CD4-positive, alpha-beta T cell treated with Interleukin-6 at 100 ng/mL for 8 hours (primary cell): ENCODE measurements around the gene CUEDC1.
"Not testable (repeated sequence)": the region's sequence is repeated elsewhere in the genome, so short reads cannot be mapped to it uniquely, and the experiment has no call there.

ENCODE experiments used
- DNase-seq: peaks from one replicate; pipeline ENCODE4 v3.0.0-alpha.2; 2020; ENCODE audit warnings: mixed read lengths, low spot score

The CUEDC1 gene

DNA sequence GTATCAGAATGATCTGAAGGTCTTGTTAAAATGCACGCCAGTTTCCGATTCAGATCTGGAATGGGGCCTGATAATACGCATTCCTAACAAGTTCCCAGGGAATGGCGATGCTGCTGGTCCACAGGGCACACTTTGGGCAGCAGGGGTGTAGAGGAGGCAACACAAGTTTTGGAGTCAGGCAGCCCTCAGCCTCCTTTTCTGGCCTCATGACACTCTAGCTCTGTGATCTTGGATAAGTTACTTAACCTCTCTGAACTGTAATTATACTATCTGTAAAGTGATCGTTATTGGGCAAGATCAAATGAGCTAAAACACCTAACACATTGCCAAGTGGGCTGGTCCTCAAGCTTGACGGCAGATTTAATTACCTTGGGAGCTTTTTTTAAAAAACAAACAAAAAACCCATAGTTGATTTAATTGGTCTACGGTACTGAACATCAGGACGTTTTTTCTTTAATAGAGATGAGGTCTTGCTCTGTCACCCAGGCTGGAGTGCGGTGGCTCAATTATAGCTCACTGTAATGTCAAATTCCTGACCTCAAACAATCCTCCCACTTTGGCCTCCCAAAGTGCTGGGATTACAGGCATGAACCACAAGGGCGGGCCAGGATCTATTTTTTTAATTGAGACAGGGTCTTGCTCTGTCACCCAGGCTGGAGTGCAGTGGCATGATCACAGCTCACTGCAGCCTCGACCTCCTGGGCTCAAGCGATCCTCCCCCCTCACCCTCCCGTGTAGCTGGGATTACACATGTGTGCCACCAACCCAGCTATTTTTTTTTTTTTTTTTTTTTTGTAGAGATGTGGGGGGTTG lies 95.4 kb downstream of the CUEDC1 start:
- DNase-seq: no peak

DNA sequence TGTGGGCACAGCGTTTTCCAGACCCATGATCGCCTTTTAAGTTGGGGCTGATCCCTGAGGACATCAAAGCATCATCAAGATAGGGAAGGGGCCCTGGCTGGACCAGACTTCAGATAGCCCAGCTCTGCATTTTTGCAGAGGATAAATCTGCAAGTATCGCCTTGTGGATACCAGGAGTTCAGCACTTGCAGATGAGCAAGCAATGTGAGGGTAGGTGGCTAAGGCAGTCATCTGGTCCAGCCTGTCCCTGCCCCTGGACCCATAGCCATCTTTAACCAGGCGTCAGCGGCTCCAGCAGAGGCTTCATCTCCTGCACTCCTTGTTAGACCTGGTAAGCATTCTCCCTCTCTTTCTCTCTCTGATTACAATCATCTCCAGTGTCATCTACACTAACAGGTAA lies 96.4 kb downstream of the CUEDC1 start:
- no peak for DNase-seq

DNA sequence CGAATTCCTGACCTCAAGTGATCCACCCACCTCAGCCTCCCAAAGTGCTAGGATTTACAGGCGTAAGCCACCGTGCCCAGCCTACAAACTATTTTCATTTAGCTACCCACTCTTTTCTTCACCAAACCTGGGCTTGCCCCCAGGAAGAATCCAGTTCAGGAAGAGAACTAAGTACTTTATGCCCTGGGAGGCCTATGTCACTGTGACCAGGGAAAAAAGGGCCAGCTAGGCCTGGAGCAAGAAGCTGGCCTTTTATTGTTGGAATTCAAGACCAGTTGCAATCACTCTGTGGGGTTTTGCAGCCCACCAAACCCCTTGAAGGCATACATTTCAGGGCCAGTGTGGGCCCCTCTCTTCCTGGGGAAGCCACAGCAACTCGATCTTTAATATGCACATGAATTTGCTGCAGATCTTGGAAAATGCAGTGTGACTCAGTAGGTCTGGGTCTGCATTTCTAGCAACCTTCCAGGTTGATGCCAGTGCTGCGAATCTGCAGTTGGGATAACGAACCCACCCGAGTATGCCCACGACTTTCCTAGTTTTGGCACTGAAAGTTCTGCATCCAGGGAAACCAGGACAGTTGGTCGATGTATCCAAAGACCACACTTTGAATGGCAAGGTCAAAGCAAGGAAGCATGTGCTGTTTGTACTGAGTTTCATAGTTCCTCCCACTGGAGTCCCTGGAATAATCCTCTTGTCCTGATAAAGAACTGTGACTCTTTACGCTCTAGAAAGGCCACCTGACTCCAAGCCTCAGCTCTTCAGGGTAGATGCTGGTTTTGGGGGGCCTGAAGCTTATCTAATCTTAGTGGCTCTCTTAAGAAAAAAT lies 98.2 kb downstream of the CUEDC1 start:
- DNase-seq: no peak

DNA sequence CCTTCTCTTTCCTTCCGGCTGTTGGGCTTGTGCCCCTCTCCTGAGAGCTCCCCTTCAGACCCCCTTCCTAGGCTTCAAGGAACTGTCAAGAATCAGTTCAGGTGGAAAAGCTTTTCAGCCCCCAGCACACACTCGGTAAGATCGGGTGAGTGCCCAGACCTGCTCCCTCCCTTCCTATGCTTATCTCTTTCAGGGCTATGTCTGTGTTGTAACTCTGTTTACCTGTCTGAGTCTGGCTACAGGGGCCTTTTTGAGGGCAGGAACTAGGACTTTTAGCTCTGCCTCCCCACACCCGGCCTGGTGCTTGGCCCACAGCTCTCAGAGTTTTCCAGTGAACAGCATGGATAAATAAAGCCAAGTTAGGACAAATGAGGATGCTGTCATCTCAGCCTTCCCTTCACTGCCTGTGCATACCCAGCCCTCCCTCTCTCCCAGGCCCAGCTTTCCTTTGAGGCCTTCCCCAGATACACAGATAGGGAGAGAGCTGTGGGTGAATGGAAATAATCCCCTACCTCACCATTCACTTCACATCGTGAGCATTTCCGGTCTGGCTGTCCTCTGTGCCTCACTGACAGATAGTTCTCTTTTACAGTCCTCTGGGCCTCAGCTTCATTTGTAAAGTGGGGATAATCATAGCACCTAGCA lies 99.7 kb downstream of the CUEDC1 start:
- no peak for DNase-seq

DNA sequence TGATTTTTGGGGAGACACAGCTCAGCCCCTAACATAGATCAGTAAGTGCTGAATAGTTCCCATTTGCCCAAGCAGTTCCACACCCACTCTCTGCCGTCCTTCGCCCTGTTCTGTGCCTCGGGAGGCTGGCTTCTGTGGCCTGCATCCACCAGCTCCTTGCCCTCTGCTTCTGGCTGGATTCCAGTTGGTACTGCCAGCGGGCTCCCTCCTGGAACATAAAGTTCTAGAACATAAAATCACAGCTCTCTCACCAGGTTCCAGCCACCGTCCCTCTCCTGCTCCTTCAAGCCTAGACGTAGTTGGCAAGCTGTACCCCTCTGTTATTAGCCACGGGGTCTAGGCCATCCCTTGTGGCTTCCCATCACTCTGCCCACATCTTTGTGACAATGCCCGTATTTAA lies 101.5 kb downstream of the CUEDC1 start:
- no peak for DNase-seq

DNA sequence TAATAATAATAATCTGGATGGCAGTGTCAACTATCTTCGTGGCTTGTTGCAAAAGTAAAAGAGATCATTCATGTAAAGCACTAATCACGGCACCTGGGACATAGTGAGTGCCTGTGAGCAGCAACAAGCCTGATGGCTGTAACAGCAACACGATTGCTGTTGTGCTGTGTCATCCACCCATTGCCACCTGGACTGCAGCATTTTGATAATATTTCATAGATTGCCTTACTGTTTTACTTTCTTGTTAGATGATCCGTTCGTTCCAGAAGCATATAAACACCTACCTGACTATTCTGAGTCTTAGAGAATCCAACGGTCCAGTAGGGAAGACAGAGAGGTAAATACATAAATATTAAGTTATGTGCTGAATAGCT lies 102.3 kb downstream of the CUEDC1 start:
- DNase-seq: no peak

DNA sequence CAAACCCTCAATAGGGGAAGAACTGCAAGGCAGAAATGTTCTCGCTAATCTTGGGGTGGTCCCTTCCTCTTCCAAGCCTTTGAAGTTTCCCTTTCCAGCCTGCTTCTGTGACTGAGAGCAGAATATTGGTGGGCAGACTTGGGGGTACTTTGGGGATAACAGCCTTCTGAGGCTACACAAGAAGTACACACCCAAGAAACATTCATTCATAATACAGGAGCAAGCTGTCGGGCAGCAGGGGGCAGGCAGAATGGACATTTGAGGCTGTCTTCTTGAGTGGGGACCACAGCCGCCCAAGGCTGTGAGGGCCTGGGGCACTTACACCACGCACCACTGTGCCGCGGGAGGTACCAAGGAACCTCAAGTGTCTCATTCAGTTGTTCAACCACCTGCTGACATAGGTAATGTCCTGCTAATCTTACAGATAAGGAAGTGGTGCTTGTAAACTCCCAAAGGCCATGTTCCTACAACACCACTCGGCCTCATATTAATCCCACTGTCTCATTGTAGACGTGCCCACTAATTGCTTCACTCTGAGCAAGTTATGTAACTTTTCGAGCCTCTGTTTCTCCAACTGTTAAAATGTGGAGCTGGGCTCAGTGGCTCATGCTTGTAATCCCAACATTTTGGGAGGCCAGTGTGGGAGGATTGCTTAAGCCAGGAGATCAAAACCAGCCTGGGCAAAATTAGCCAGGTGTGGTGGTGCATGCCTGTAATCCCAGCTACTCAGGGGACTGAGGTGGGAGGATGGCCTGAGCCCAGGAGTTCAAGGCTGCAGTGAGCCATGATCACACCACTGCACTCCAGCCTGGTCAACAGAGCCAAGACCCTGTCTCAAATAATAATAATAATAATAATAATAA lies 102.9 kb downstream of the CUEDC1 start:
- DNase-seq: no peak

DNA sequence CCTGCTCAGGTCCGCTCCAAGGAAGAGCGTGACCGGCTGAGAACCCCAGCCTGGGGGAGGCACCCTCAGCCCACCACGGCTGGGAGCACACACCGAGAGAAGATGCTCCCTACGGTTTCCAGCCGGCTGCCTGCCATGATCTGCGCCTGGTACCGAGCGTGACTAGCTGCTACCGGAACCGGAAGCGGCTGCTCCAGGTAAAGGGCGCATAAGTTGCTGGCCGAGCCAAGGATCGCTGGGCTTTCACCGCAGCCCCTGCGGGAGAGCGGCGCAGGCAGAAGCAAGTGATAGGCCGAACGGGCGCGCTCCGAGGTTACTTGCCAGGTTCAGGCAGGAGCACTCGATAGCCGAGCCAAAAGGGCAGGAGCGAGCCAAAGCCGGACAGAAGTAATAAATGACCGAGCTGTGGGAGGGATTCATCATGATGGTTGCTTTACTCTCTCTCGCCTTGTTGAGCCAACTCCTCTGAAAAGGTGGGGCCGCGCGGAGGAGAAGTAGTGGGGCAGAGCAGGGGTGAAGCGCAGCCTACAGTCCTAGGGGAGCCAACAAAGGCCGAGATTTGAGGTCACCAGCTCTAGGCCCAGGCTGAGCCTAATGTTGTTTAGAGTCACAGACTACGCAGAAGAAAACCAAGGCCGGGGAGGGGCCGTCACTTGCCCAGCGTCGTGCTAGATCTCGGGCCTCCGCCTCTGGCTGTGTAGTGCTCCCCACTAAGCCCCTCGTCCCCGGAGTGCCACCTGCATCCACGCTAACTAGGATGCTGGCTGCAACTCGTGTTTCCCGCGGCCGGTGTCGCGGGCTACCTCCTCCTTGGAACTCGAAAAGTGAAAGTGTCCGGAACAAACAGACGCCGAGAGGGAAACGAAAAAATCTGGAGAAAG lies 105.1 kb downstream of the CUEDC1 start, which contains the start of gene MRPS23:
Gene MRPS23 (minus strand): TSS at position 171 of the 881 bp plus-strand sequence. CDS start 34 bp downstream, at position 137.
- peak; percentile 96 for DNase-seq

DNA sequence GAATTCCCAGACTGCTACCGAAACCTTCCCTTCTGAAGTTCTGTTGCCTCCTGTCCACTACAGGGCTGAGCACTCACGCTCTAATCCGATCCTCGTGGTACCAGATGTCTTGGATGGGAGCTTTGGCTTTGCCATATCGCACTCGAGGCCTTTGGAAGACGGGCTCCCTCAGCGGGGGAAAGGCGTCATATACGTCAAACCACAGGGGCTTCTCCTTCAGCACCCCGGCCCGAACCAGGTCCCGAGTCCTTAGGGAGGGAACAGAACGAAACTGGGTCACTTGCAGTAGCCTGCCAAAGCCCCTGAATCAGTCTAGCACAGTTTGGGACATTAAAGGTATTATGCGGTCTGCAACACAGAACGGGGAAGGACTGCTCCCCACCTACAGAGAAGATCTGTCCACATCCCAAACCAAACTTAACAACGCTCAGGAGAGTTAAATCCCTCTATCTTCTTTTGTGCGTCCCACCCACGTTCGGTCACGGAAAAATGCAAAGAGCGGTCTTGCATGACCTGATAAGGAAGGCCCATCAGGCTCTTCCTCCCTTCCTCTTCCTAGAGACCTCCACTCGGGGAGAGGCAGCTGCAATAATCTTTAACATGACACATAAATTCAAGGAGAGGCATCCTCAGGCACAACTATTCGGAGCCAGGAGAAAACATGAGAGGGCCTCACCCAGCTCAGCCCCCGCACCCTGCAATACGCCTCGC lies 105.9 kb downstream of the CUEDC1 start:
- no peak for DNase-seq

DNA sequence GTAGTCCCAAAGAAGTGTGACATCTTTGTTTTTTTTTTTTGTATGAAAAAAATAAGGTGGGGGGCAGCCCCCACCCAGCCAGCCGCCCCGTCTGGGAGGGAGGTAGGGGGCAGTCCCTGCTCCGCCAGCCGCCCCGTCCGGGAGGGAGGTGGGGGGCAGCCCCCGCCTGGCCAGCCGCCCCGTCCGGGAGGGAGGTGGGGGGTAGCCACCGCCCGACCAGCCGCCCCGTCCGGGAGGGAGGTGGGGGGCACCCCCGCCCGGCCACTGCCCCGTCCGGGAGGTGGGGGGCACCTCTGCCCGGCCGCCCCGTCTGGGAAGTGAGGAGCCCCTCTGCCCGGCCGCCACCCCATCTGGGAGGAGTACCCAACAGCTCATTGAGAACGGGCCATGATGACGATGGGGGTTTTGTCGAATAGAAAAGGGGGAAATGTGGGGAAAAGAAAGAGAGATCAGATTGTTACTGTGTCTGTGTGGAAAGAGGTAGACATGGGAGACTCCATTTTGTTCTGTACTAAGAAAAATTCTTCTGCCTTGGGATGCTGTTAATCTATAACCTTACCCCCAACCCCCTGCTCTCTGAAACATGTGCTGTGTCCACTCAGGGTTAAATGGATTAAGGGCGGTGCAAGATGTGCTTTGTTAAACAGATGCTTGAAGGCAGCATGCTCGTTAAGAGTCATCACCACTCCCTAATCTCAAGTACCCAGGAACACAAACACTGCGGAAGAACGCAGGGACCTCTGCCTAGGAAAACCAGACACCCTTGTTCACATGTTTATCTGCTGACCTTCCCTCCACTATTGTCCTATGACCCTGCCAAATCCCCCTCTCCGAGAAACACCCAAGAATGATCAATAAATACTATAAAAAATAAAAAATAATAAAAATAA lies 108.9 kb downstream of the CUEDC1 start:
- not testable (repeated sequence) for DNase-seq

DNA sequence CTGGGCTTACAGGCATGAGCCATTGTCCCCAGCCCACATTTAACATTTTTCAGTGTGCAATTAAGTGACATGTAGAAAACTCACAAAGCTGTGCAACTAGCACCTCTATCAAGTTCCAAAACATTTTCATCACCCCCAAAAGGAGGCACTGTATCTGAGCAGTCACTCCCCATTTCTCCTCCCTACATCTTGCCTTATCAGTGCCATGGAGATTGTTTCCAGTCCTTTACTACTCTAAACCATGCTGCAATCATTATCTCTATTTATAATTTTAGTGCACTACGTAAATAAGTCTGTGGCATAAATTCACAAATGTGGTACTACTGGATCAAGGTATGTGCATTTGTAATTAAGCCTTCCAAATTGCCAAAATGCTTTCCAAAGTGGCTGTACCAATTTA lies 112.9 kb downstream of the CUEDC1 start:
- no peak for DNase-seq

DNA sequence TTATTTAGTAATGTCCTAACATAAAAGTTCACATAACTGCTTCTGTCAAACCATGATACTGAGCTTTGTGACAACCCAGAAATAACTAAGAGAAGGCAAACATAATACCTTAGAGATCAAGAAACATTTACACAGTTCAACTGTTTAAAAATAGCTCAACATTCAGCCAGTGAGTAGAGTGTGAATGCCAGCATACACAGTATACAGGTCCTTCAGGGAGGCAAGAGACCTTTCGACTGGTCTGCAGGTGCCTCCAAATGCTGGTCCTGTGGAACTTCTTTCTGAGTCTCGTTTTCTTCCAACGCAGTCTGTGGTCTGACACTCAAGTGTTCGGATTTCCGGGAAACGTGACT lies 115.7 kb downstream of the CUEDC1 start:
- DNase-seq: no peak

DNA sequence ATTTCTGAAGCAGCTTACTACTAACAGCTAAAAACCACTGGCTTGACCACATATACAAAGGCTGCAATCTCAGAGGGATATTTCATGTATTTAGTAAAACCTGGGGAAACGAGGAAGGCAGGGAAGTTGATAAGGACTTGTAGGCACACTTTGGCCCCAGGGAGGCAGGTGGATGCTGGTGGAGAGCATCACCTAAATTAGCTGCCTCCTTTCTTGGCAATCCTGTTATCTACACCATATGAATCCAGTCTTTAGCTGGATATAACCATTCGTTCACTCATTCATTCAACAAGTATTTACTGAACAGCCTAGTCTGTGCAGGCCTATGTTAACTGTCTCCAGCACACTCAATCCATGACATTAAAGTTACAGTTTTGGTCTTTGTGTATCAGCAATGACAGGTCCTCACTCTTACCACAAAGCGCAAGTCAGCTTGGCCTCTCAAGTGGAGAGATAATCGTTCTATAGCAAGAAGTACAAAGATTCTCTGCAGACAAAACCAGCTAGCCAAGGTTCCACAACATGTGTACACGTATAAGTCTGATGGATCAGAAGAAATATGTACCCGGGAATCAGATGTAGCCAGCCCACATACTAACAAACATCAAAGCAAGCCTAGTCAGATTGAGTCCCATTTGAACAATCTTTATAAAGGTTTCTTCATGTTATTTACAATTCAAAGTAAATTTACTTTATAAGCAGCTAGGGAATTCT lies 116.2 kb downstream of the CUEDC1 start:
- no peak for DNase-seq

DNA sequence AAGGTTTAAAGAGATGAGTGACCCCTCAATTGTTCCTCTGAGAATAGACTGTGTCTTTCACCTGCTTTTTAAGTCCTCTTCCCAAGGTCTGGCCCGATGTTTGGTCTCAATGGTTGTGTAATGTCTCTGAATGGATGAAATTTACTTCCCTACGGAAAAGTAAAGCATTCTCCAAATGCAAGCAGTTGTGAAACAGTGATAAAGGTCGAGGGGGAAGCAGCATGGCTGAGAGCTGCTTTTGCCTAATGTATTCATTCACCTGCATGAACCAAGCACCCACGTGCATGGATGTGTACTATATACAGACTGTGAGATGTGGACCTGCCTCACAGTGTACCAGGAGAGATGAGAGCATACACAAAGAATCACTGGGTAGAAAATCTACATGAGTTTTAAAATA lies 116.8 kb downstream of the CUEDC1 start:
- DNase-seq: no peak

DNA sequence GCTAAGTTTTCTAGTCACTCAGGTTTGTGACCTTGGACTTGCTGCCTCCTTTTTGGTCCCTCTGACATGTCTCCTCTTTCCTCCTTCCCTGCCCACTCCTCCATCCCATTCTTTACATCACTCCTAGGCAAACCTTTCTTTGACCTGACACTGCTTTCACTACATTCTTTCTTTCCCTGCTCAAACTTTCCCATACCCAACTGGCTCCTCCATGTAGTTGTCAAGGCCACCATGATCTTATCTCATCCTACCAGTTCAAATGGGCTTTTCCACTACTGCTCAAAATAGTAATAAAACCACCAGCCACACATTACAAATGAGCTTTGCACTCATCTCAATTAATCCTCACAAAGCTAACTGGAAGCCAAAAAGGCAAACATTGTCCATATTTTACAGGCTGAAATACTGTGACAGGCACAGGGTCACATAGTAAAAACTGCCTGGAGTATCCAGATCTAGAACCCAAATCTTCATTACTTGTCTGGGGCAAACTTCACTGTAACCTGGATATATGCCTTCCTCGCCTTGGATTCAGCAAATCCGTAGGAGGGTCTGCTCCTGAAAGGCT lies 119.8 kb downstream of the CUEDC1 start:
- no peak for DNase-seq

DNA sequence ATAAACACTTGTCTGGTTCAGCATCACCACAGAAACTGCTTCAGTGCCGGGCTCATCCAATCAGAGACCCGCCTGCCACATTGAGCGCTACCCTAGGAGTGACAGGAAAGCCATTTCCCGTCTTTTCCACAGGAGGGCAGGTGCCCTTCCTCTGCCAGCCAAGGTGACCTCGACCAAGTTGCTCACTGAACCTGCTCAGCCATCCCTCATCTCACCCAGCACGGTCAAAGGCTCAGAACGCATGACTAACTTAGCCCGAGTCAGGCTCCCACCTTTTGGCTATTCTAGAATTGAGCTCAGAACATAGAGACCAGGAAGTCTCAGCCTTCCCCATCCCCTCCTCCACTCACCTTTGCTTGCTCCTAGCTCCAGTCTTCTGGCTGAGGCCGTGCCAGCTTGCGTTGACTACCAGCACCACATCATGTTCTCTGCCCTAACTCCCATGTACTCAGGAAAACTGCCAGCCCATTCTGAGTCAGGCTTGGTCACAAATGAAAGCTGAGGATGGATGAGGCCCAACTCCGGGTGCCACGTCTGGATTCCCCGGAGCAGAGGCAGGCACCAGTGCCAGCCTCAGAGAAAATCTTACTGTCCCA lies 121.0 kb downstream of the CUEDC1 start:
- DNase-seq: no peak

DNA sequence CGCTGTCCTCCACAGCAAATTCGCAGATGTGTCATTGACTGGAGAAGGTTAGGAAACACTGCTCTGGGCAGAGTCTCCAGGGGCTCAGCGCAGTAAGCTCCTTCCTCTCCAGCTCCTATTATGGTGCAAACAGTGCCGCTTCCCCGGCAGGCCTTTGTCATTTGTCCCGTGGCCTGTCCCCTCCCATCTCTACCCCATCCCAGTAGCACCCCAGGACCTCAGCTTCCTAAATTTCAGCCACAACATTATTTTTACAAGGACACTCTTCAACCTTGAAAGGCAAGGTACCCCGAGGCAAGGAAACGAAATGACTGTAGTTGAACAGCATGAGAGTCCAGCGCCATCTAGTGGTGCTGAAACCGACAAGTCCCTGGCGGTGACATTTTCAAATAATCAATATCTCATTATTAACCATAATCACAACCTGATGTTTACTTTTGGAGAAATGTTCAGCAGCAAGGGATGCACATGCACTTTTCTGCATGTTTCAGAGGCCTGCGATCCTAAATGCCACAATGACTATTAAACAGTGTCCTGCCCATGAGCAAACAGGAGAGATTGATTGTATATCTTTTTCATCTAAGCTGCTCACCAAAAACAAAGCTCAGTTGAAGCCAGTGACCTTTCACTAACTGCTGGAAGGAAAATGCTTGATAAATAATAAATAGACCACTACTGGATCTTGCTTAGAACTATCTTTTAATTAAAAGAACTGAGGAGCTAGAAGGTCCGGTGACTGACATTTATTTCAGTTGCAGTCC lies 121.9 kb downstream of the CUEDC1 start:
- DNase-seq: peak; percentile 65
